ENCODE measurements around the gene SBNO2. TPM values are rescaled to one million over a fixed set of nuclear protein-coding genes. Genes with fewer than 3 reads are reported as not detected.

Gene SBNO2
- total RNA-seq, 6 experiments from 2014 or later, result 21.5 to 54.4 (median 25.5) TPM

GRCh38 chr19:1109697-1110671, 64.1 kb downstream of the SBNO2 start:
- intact Hi-C loops (cut with DNase I), result loop anchor here in 1 of 2 donors (10.0 kb wide), 1 partner anchor 75 kb away; no protein-coding TSS in a partner anchor
- 83% methylated on average over 9 of the region's 54 CpGs for WGBS (ENCODE audit: insufficient coverage, low coverage, low lambda C conversion rate, missing lambda C conversion rate)
- H3K9me3 ChIP-seq, result no peaks in the 10 kb centered on the region
- H3K4me3 ChIP-seq, result no peak overlapping the region
- H3K4me1 ChIP-seq, result peaks cover 0 to 18% (median 2%) of the 10 kb centered on the region in 4 donors
- H3K27ac ChIP-seq, result no peak overlapping the region
- H3K36me3 ChIP-seq, result peaks cover 3 to 54% (median 19%) of the 10 kb centered on the region in 4 donors
- DNase-seq (no peak), ATAC-seq (no peak)
- TF ChIP-seq, protein P1, sequence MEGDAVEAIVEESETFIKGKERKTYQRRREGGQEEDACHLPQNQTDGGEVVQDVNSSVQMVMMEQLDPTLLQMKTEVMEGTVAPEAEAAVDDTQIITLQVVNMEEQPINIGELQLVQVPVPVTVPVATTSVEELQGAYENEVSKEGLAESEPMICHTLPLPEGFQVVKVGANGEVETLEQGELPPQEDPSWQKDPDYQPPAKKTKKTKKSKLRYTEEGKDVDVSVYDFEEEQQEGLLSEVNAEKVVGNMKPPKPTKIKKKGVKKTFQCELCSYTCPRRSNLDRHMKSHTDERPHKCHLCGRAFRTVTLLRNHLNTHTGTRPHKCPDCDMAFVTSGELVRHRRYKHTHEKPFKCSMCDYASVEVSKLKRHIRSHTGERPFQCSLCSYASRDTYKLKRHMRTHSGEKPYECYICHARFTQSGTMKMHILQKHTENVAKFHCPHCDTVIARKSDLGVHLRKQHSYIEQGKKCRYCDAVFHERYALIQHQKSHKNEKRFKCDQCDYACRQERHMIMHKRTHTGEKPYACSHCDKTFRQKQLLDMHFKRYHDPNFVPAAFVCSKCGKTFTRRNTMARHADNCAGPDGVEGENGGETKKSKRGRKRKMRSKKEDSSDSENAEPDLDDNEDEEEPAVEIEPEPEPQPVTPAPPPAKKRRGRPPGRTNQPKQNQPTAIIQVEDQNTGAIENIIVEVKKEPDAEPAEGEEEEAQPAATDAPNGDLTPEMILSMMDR (IDR thresholded peaks at IDR 0.05), result no peak
- no peak for TF ChIP-seq POLR2A (IDR thresholded peaks at IDR 0.05)
- no peaks in the 10 kb centered on the region for H3K27me3 ChIP-seq

DNA sequence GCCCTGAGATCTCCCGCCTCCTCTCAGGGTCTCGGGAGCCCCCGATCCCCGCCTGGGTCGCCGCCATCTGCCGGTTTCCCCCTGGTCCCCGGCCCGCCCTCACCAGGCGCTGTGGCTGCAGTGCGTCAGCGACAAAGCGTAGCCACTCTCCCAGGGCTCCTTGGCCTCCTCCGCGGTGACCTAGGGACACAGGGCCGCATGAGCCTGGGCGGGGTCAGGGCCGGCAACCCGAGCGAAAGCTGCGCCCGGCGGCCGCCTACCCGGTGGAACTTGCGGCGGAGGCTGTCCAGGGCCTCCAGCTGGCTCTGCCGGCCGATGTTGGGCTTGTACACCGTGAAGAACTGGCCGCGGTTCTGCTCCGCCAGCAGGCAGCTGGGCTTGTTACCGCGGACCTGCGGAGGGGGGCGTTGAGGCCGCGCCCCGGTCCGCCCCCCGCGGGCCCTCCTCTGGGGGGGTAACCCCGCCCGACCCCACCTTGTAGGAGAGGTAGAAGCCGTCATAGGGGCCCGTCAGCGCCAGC, 65.0 kb downstream of the SBNO2 start:
- intact Hi-C loops (cut with DNase I), result no loop called here
- TF ChIP-seq, protein P1 (IDR thresholded peaks at IDR 0.05), result no peak
- TF ChIP-seq POLR2A (IDR thresholded peaks at IDR 0.05), result no peak
- Histone ChIP-seq H3K27me3 (no peaks in the 10 kb centered on the region), H3K4me3 (no peak overlapping the region), H3K27ac (no peak overlapping the region), H3K9me3 (no peaks in the 10 kb centered on the region), H3K4me1 (peaks cover 0 to 16% (median 2%) of the 10 kb centered on the region in 4 donors), H3K36me3 (peaks cover 3 to 45% (median 18%) of the 10 kb centered on the region in 4 donors)
- ATAC-seq (no peak), DNase-seq (no peak)
- no CpG with 5 or more reads among the region's 48 CpGs for WGBS (ENCODE audit: insufficient coverage, low coverage, low lambda C conversion rate, missing lambda C conversion rate)

- Histone ChIP-seq H3K4me3 (no peak overlapping the region), H3K9me3 (no peaks in the 10 kb centered on the region), H3K4me1 (peaks cover 0 to 10% (median under 1%) of the 10 kb centered on the region in 4 donors), H3K27ac (no peak overlapping the region), H3K36me3 (peaks cover 3 to 43% (median 18%) of the 10 kb centered on the region in 4 donors), H3K27me3 (no peaks in the 10 kb centered on the region)
- ATAC-seq, result no peak
- no CpG with 5 or more reads among the region's 89 CpGs for WGBS (ENCODE audit: insufficient coverage, low coverage, low lambda C conversion rate, missing lambda C conversion rate)
- intact Hi-C loops (cut with DNase I), result no loop called here
- TF ChIP-seq POLR2A (IDR thresholded peaks at IDR 0.05), result no peak
- TF ChIP-seq, protein P1 (IDR thresholded peaks at IDR 0.05), result no peak
- DNase-seq, result no peak
Observed at GRCh38 chr19:1108291-1109031, 65.6 kb downstream of the SBNO2 start.

DNA sequence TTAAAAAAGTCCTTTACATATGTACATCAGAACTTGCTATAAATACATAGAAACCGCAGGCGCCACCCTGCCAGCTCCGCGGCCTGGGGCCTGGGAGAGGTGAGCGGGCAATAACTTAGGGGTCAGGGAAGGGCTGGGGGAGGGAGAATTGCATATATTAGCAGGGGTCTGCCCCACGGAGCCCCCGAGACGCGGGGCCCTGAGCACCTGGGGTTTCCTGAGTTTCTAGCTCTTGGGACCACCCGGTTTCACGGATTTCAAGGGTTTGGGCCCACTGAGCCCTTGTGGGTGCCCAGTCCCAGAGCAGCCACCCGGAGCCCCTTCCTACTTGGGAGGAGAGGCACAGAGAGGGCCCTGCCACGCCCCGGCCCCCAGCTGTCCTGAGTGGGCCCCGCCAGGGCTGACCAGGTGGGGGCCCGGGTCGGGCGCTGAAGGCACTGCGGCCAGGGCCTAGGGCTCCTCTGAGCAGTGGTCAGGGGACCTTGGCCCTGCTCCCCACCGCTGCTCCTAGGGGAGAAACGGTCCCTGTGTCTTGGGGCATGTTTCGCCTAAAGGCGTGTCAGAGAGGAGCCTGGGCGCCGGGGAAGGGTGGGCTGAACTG, 66.3 kb downstream of the SBNO2 start:
- no peak overlapping the region for H3K27ac ChIP-seq
- ATAC-seq (no peak), DNase-seq (no peak)
- WGBS (ENCODE audit: insufficient coverage, low coverage, low lambda C conversion rate, missing lambda C conversion rate), result 85% methylated on average over 6 of the region's 25 CpGs
- TF ChIP-seq, protein P1 (IDR thresholded peaks at IDR 0.05), result no peak
- no peak for TF ChIP-seq POLR2A (IDR thresholded peaks at IDR 0.05)
- H3K36me3 ChIP-seq, result peaks cover 3 to 43% (median 18%) of the 10 kb centered on the region in 4 donors
- no peaks in the 10 kb centered on the region for H3K9me3 ChIP-seq
- intact Hi-C loops (cut with DNase I), result no loop called here
- no peaks in the 10 kb centered on the region for H3K27me3 ChIP-seq
- H3K4me1 ChIP-seq, result peaks cover 2 to 14% (median 5%) of the 10 kb centered on the region in 4 donors
- H3K4me3 ChIP-seq, result no peak overlapping the region

All from right lobe of liver (tissue), 6 donors.